HG03575 (cell line): ENCODE measurements around the gene CAPN12.
"Not testable (repeated sequence)": the region's sequence is repeated elsewhere in the genome, so short reads cannot be mapped to it uniquely, and the experiment has no call there.

Source experiments
- ATAC-seq: cut with Tn5 transposase; IDR thresholded peaks from one replicate; pipeline ENCODE4 v1.9.1; 2021; ENCODE audit not compliant: unreplicated experiment, insufficient number of reproducible peaks, low FRiP score; ENCODE audit errors: extremely low read depth

Gene CAPN12

DNA sequence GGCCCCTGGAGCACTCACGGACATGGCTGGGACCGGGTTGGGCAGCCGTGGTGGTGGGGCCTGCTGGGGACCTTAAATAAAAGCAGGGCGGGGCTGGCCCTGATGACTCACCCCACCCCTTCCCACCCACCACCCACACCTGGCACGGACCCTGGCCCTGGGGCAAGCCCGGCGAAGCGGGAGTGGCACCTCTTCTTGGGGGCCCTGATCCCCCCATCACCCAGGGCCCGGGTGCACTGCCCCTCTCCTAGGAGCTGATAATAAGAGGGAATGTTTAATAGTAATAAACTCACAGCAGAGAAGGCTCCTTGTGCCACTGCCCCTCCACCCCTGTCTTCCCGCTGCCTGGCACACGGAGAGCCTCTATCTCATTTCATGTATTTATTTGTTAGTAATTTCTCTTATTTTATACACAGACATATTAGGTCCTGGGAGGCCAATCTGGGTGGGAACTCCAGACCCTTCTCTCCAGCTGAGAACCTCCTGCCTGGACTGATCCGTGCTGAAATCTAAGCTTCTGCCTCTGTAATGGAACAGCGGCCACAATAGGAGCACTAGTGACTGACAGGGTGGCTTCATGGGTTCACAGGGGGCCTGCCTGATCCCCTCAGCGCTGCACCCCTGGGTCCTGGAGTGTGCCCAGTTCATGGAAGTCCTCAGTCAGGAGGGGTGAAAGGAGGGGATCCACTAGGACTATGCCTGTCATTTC, 29.3 kb upstream of the CAPN12 start, which contains the start of gene LGALS7:
LGALS7 (minus strand) TSS at position 49 of the 709 bp plus-strand sequence; CDS start at position 24, 25 bp downstream.
- no peak for ATAC-seq

DNA sequence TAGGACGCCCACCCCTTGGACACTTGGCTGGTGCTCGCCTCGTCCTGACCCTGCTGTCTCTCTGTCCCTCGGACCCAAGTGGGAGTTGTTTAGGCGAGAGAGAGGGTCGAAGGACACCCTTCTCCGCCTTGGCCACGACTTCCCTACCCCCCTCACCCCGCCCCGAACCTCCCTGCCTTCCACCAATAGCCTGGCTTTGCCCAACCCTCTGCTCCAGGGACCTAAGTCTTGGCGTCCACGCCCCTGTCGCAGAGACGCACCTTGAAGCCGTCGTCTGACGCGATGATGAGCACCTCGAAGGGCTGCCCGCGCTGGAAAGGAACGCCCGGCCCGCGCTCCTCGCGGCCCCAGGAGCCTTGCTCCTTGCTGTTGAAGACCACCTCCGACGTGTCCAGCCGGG, 27.3 kb upstream of the CAPN12 start:
- ATAC-seq: not testable (repeated sequence)

GRCh38 chr19:38770949-38771275, 26.6 kb upstream of the CAPN12 start:
- not testable (repeated sequence) for ATAC-seq

- ATAC-seq: not testable (repeated sequence)
These were observed 26.1 kb upstream of the CAPN12 start for GRCh38 chr19:38770228-38770948.

GRCh38 chr19:38769635-38770211, 25.4 kb upstream of the CAPN12 start:
- no peak for ATAC-seq

- no peak for ATAC-seq
These were observed 22.2 kb upstream of the CAPN12 start for GRCh38 chr19:38766276-38767047.

GRCh38 chr19:38765214-38765613, 20.9 kb upstream of the CAPN12 start:
- no peak for ATAC-seq

GRCh38 chr19:38763795-38764220, 19.5 kb upstream of the CAPN12 start:
- no peak for ATAC-seq

GRCh38 chr19:38761884-38762389, 17.7 kb upstream of the CAPN12 start:
- ATAC-seq: not testable (repeated sequence)

- not testable (repeated sequence) for ATAC-seq
These were observed 16.7 kb upstream of the CAPN12 start for GRCh38 chr19:38760805-38761517.

DNA sequence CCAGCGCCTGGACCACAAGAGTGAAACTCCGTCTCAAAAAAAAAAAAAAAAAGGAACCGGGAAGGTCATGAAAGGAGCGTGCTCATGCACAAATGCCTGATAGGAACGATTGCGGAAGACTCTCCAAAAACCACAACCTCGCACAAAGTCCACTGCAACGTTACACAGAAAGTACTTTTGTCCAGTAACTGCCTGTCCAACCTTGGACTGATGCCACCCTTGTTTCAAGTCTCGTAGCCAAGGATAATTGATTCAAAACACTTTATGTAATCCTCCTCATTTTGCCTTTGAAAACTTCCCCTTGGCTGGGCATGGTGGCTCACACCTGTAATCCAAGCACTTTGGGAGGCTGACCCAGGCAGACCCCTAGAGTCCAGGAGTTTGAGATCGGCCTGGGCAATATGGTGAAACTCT, 15.3 kb upstream of the CAPN12 start:
- ATAC-seq: no peak

DNA sequence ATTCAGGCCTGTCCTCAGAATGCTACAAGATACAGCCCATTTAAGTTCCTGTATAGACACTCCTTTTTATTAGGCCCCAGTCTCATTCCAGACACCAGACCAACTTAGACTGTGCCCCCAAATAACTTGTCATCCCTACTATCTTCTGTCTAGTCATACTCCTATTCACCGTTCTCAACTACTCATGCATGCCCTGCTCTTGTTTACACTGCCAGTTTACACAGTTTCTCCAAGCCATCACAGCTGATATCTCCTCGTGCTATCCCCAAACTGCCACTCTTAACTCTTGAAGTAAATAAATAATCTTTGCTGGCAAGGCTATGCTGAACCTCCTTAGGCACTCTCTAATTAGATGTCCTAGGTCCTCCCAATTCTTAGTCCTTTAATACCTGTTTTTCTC, 9.9 kb upstream of the CAPN12 start:
- ATAC-seq: not testable (repeated sequence)

GRCh38 chr19:38753783-38754182, 9.5 kb upstream of the CAPN12 start:
- not testable (repeated sequence) for ATAC-seq

DNA sequence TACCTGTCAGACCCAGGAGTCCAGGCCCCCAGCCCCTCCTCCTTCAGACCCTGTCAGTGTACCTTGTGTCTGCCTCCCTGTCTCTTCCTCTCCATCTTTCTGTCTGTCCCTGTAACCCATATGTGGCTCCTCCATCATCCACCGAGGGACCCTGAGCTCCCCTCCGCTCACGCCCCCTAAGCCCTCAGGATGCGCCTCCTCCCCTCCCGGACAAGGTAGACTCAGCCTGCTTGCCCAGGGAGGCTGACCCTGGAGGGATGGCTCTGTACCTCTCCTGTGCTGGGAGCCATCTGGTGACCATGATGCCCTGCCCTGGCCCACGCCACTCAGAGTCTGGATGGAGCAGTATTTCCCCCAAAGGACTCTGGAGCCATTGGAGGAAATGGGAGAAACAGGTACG, 1.0 kb upstream of the CAPN12 start:
- ATAC-seq: no peak

GRCh38 chr19:38744874-38745273, 600 bp upstream of the CAPN12 start:
- no peak for ATAC-seq

- no peak for ATAC-seq
These were observed 628 bp downstream of the CAPN12 start for GRCh38 chr19:38743394-38744297.

GRCh38 chr19:38742906-38743305, 1.4 kb downstream of the CAPN12 start:
- no peak for ATAC-seq

- ATAC-seq: no peak
These were observed 2.0 kb downstream of the CAPN12 start for GRCh38 chr19:38742296-38742695.
